ENCODE data around the gene CNTN2.

- TF ChIP-seq EZH2phosphoT487 (IDR thresholded peaks at IDR 0.05; ENCODE audit: low read depth, severe bottlenecking, unreplicated experiment) (no peak), CTCF (IDR thresholded peaks at IDR 0.05; ENCODE audit: poor library complexity) (no peak), EZH2 (IDR thresholded peaks at IDR 0.05; ENCODE audit: borderline replicate concordance) (no peak)
Observed at GRCh38 chr1:205012391-205013140, 30.4 kb upstream of the CNTN2 start.
